GM13976 (cell line): ENCODE results near the gene TP53I3.

Experiments used
- DNase-seq: peaks from one replicate; pipeline ENCODE4 v3.0.0; 2012; ENCODE audit warnings: low spot score
- CTCF ChIP-seq: IDR thresholded peaks from 2 replicates; pipeline ENCODE4 v1.5.1; 2012; ENCODE audit warnings: borderline replicate concordance, mild to moderate bottlenecking; ENCODE audit not compliant: insufficient read depth; ENCODE audit errors: extremely low read depth, missing control alignments, control extremely low read depth
- in situ Hi-C: fragments of 300-500 bp; cut with MboI; formaldehyde crosslinking; loops from one replicate; pipeline ENCODE4 v1.12.0; 2022; ENCODE audit warnings: low sequenced_read_pairs, mixed read lengths, inconsistent platforms; ENCODE audit not compliant: unreplicated experiment

The TP53I3 gene

GRCh38 chr2:24122366-24123194 is 37.9 kb upstream of the TP53I3 start:
- no peak for TF ChIP-seq CTCF
- no peak for DNase-seq
- in situ Hi-C loops: loop anchor here (25.0 kb wide), 1 partner anchor 265 kb away; no protein-coding TSS in a partner anchor

- DNase-seq: no peak
- no peak for TF ChIP-seq CTCF
- in situ Hi-C loops: loop anchor here (25.0 kb wide), 1 partner anchor 266 kb away; no protein-coding TSS in a partner anchor
Observed at GRCh38 chr2:24121469-24121868, 36.8 kb upstream of the TP53I3 start.

GRCh38 chr2:24121066-24121465 is 36.4 kb upstream of the TP53I3 start:
- no peak for DNase-seq
- in situ Hi-C loops: loop anchor here (25.0 kb wide), 1 partner anchor 266 kb away; no protein-coding TSS in a partner anchor
- no peak for TF ChIP-seq CTCF

- TF ChIP-seq CTCF: no peak
- no peak for DNase-seq
- in situ Hi-C loops: loop anchor here (25.0 kb wide), 1 partner anchor 269 kb away; no protein-coding TSS in a partner anchor
Observed at GRCh38 chr2:24117902-24118301, 33.3 kb upstream of the TP53I3 start.

- in situ Hi-C loops: loop anchor here (25.0 kb wide), 1 partner anchor 272 kb away; no protein-coding TSS in a partner anchor
- no peak for TF ChIP-seq CTCF
- DNase-seq: no peak
Observed at GRCh38 chr2:24115057-24115456, 30.4 kb upstream of the TP53I3 start.

GRCh38 chr2:24111407-24111901 is 26.8 kb upstream of the TP53I3 start:
- no peak for TF ChIP-seq CTCF
- in situ Hi-C loops: loop anchor here (25.0 kb wide), 1 partner anchor 276 kb away; no protein-coding TSS in a partner anchor
- no peak for DNase-seq
